IPS-18c (cell line): ENCODE data around the gene NTM.

Experiments used
- H3K4me3 ChIP-seq: 2 replicates; pipeline ENCODE4 v1.7.0; 2013; ENCODE audit warnings: low read depth, mild to moderate bottlenecking, low read length, moderate library complexity; ENCODE audit not compliant: insufficient read depth
- H3K9me3 ChIP-seq: one replicate; pipeline ENCODE4 v1.6.1; 2013; ENCODE audit warnings: mild to moderate bottlenecking, low read length, moderate library complexity; ENCODE audit not compliant: control insufficient read depth, insufficient read depth

Gene NTM

GRCh38 chr11:132080127-132080526 is 709.7 kb downstream of the NTM start:
- Histone ChIP-seq H3K9me3 (no peaks in the 10 kb centered on the region), H3K4me3 (no peak overlapping the region)

- H3K9me3 ChIP-seq, result peaks cover 3% of the 10 kb centered on the region
- no peak overlapping the region for H3K4me3 ChIP-seq
Observed at GRCh38 chr11:132082566-132082965, 712.2 kb downstream of the NTM start.

- H3K4me3 ChIP-seq, result no peak overlapping the region
- peaks cover 6% of the 10 kb centered on the region for H3K9me3 ChIP-seq
Observed at GRCh38 chr11:132084433-132084832, 714.0 kb downstream of the NTM start.

GRCh38 chr11:132087148-132087547 is 716.7 kb downstream of the NTM start:
- H3K4me3 ChIP-seq, result peak overlapping the region; percentile 15; the same call in 1 of the 2 replicates
- peaks cover 6% of the 10 kb centered on the region for H3K9me3 ChIP-seq

- H3K4me3 ChIP-seq, result no peak overlapping the region
- peaks cover 6% of the 10 kb centered on the region for H3K9me3 ChIP-seq
Observed at GRCh38 chr11:132088551-132088950, 718.1 kb downstream of the NTM start.

GRCh38 chr11:132093536-132094259 is 723.3 kb downstream of the NTM start:
- Histone ChIP-seq H3K9me3 (no peaks in the 10 kb centered on the region), H3K4me3 (no peak overlapping the region)

- no peak overlapping the region for H3K4me3 ChIP-seq
- H3K9me3 ChIP-seq, result no peaks in the 10 kb centered on the region
Observed at GRCh38 chr11:132094598-132094997, 724.2 kb downstream of the NTM start.

GRCh38 chr11:132095230-132096131 is 725.1 kb downstream of the NTM start:
- Histone ChIP-seq H3K4me3 (no peak overlapping the region), H3K9me3 (no peaks in the 10 kb centered on the region)

GRCh38 chr11:132096132-132096825 is 725.9 kb downstream of the NTM start:
- Histone ChIP-seq H3K9me3 (no peaks in the 10 kb centered on the region), H3K4me3 (no peak overlapping the region)

- no peak overlapping the region for H3K4me3 ChIP-seq
- no peaks in the 10 kb centered on the region for H3K9me3 ChIP-seq
Observed at GRCh38 chr11:132099692-132100091, 729.3 kb downstream of the NTM start.

GRCh38 chr11:132100583-132100982 is 730.2 kb downstream of the NTM start:
- Histone ChIP-seq H3K4me3 (no peak overlapping the region), H3K9me3 (no peaks in the 10 kb centered on the region)

- Histone ChIP-seq H3K9me3 (no peaks in the 10 kb centered on the region), H3K4me3 (no peak overlapping the region)
Observed at GRCh38 chr11:132101881-132102280, 731.5 kb downstream of the NTM start.

- Histone ChIP-seq H3K9me3 (no peaks in the 10 kb centered on the region), H3K4me3 (no peak overlapping the region)
Observed at GRCh38 chr11:132103021-132103420, 732.6 kb downstream of the NTM start.

GRCh38 chr11:132106096-132106982 is 735.9 kb downstream of the NTM start:
- H3K9me3 ChIP-seq, result no peaks in the 10 kb centered on the region
- H3K4me3 ChIP-seq, result no peak overlapping the region

GRCh38 chr11:132111316-132111715 is 740.9 kb downstream of the NTM start:
- Histone ChIP-seq H3K4me3 (no peak overlapping the region), H3K9me3 (no peaks in the 10 kb centered on the region)

GRCh38 chr11:132111838-132112237 is 741.4 kb downstream of the NTM start:
- H3K4me3 ChIP-seq, result no peak overlapping the region
- H3K9me3 ChIP-seq, result no peaks in the 10 kb centered on the region

GRCh38 chr11:132112846-132113245 is 742.4 kb downstream of the NTM start:
- Histone ChIP-seq H3K4me3 (no peak overlapping the region), H3K9me3 (no peaks in the 10 kb centered on the region)
